CD4-positive, alpha-beta T cell treated with Interleukin-10 for 1 hour (primary cell): ENCODE measurements around the gene ABHD12B.
A peak's percentile ranks its signal among the peaks of the same experiment; 100 is the strongest.
"Not testable (repeated sequence)": the region's sequence is repeated elsewhere in the genome, so short reads cannot be mapped to it uniquely, and the experiment has no call there.

Experiments used
- DNase-seq: peaks from one replicate; pipeline ENCODE4 v3.0.0-alpha.2; 2020

ABHD12B gene

DNA sequence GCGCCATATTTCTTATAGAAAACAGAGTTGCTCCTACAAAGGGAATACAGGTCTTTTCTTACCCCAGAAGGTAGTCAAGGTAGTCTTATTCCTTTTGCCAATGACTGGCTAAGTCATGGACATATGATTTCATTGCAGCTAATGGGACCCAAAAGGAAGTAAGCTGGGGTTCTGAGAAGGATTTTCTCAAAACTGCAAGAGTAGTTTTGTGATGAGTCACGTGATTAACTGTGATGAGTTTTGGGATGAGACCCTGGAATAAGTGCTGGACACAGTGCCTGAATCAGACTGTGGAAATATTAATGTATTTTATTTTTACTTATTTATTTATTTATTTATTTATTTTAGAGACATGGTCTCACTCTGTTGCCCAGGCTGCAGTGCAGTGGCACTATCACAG lies 27.5 kb upstream of the ABHD12B start:
- no peak for DNase-seq

- no peak for DNase-seq
Observed at GRCh38 chr14:50845166-50845565, 26.7 kb upstream of the ABHD12B start.

DNA sequence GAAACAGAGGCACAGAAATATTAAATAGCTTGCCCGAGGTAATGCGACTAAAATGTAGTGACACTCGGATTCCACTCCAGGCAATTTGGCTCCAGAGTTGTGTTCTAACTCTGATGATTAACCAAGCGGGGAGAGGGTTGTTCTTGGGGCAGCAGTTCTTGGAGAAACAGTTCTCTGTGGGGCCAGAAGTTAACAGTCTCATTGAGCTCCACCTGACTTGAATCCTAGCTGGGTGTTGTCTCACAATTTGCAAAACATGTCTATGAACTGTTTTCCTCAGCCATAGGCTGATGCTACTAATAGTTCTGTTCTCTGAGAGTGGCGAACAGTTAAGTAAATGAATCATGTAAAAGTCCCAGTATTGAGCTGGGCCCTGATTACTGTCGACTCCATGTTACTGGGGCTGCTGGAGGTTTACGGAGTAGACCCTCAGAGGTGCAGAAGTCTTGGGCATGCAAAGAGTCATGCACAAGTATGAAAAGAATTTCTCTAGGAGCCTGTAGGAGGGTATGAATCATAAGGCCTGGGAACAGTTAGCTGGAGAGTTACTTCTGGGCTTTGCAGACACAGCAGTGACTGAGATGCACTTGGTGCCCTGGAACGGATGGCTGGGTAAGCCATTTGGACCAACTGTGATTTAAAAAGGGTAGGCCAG lies 25.5 kb upstream of the ABHD12B start:
- no peak for DNase-seq

- DNase-seq: no peak
Observed at GRCh38 chr14:50853891-50854290, 18.0 kb upstream of the ABHD12B start.

GRCh38 chr14:50854521-50854920 lies 17.3 kb upstream of the ABHD12B start:
- DNase-seq: no peak

DNA sequence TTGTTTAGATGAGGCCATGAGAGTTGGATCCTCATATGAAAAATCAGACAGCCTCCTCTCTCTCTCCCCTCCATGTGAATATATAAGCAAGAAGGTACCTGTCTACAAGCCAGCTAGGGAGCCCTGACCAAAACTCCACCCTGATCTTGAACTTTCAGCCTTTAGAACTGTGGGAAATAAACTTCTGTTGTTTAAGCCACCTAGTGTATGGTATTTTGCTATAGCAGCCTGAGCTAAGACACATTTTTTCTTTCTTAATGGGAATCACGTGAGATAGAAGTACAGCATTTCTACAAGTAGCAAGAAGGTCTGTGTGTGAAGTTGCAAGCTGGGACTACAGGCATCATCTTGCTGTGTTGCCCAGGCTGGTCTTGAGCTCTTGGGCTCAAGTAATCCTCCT lies 16.3 kb upstream of the ABHD12B start:
- DNase-seq: no peak

GRCh38 chr14:50856660-50857059 lies 15.2 kb upstream of the ABHD12B start:
- no peak for DNase-seq

DNA sequence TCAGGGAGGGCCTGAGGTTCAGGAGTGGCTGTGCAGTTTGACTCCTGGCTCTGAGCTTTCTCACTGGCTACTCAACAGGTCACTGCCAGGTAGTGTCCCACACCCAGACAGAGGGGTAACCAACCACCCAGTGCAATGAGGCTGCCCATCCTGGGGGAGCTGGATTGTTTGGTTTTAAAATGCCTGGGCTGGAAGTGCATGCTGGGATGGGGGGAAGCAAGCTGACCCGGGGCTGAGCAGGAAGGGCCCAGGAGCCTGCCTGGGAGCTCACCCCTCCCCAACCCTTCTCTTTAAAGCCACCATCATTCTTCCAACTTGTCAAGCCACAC lies 12.6 kb upstream of the ABHD12B start:
- no peak for DNase-seq

DNA sequence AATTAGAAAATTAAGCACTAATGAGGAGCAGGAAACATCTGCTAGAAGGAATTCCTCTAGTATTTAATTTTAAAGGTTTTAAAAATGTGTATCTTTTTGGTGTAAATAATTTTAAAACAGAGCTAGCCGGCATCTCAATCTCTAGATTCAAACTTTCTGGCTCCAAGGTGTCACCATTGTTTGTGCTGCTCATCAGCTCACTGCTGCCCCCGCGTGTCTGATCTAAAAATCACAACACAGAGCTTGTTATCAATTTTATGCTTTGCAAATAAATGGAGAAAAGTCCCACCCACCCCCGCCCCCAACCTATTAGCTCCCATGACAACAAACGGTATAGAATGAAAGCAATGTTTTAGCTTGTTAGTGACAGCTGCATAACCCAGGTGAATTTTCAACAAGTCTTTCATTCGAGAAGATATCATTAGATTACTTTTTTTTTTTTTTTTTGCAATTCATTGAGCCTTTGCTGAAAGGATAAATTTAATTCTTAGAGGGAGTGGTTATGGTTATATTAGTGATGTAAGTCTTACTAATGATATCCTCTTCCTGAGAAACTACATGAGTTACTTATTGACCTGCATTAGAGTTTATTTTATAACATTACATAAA lies 11.3 kb upstream of the ABHD12B start:
- peak; percentile 92 for DNase-seq

DNA sequence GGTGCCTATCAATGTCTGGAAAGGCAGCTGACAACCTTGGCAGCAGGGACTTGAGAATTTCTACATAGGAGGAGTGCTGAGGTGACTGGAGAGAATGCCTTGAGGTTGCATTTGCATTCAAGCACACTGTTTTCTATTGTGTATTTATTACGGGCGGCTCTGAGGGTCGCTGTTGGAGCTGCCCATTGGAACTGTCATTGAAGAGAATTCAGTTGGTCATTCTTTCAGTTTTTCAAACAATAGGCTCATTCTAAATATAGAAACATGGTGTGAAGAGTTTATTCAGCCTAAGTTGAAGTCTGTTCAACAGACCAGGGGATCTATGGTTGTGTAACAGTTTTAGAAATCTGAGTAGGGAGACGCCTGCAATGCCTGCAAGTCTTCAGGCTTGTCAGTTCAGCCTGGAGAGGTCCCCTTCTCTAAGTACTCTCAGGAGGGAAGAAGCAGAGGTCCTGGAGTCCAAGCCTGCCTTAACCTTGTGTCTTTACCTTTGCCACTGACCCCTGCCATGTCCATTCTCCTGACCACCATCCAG lies 9.8 kb upstream of the ABHD12B start:
- DNase-seq: no peak

DNA sequence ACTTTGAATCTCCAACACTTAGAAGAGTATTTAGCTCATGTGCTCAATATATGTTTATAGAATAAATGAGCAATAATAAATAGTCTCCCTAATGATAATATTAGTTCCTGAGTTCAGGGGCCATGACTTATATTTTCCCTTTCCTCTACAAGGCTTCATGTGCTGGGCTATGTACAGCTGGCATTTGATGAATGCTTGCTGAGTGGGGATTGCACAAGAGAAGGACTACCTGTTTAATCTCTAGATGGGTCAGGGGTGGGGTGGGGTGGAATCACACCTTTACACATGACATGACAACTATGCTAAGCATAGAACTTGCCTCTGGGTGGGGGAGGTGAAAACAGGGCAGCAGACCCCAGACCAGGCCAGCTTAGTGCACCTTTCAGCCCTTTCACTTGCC lies 7.6 kb upstream of the ABHD12B start:
- no peak for DNase-seq

DNA sequence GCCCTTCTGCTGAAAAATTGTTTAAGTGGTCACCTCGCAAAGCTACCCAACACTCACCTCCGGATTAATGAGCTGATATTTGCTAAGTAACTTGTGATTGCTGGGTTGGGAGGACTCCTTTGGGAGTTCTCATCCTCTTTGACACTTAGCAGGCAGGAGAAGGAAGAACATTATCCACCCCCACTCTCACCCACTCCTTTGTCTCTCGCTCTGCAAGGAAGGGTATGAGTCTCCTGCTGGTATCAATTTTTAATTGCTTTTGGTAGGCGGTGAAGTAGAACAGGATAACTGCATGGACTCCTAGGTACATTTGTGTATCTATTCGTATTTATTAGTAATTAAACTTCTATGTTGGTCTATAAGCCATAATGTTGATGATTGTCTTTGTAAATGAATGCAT lies 6.9 kb upstream of the ABHD12B start:
- no peak for DNase-seq

- DNase-seq: no peak
Observed at GRCh38 chr14:50865391-50866076, 6.3 kb upstream of the ABHD12B start.

- no peak for DNase-seq
Observed at GRCh38 chr14:50871228-50871627, 625 bp upstream of the ABHD12B start.

GRCh38 chr14:50874757-50875156 lies 2.9 kb downstream of the ABHD12B start:
- no peak for DNase-seq

- DNase-seq: peak; percentile 62
Observed at GRCh38 chr14:50875359-50876070, 3.7 kb downstream of the ABHD12B start.

- no peak for DNase-seq
Observed at GRCh38 chr14:50882932-50883826, 11.3 kb downstream of the ABHD12B start.

DNA sequence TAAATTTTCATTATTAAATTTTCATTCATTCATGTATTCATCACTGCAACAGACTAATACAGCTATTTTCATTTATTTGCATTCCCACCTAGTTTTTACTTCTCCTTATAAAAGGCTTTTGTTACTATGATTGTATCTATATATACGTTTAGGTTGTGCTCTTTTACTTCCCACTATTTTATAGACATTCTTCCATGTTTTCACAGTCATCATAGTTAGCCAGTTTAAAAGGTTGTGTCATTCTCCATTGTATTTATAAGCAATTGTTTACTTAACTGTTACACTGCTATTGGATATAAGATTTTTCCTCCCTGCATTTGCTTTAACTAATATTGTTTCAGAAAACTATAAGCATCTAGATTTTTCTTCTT lies 12.0 kb downstream of the ABHD12B start:
- no peak for DNase-seq

DNA sequence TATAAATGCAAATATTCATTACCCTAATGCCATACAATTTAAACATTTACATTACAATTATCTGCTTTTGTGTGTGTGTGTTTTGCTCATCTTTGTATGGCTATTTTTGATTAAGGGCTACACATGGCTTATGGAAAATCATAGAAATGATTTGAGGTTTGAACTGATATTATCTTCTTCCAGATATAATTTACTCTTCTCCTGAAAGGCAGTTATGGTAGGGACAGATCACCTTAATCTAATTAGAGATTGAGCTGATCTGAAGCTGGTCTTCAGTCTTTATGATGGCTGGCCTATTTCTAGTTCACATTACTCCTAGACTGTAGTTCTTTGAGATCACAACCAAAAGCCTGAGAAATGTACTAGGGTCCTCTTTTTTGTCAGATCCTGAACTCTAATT lies 15.6 kb downstream of the ABHD12B start:
- DNase-seq: no peak

DNA sequence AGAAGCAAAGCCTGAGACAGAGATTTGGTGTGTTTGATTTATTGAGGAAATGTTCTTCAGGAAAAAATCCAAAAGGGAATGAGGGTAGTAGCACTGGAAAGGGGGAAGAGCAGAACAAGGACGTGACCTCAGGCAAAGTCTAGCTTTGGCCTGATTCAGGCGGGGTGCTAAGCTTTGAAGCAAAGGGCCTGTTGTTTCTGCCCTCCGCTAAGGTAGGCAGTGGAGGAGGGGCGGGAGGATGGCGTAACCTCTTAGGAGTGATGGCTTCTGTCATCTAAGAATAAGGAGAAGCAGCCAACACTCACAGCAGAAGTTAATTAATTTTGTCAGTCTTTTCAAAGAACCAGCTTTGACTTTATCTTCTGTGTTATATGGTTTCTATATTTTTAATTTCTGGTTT lies 20.4 kb downstream of the ABHD12B start:
- no peak for DNase-seq

DNA sequence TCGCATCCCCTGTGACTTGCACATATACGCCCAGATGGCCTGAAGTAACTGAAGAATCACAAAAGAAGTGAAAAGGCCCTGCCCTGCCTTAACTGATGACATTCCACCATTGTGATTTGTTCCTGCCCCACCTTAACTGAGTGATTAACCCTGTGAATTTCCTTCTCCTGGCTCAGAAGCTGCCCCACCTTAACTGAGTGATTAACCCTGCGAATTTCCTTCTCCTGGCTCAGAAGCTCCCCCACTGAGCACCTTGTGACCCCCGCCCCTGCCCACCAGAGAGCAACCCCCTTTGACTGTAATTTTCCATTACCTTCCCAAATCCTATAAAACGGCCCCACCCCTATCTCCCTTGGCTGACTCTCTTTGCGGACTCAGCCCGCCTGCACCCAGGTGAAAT lies 24.6 kb downstream of the ABHD12B start:
- DNase-seq: not testable (repeated sequence)

- not testable (repeated sequence) for DNase-seq
Observed at GRCh38 chr14:50897005-50897404, 25.2 kb downstream of the ABHD12B start.
